Gastrocnemius medialis (tissue), 4 donors: ENCODE data around the gene SETD1A.

ENCODE experiments used
- CTCF ChIP-seq, 5 experiments: fragments of 450-650 bp in 3 of 5; fragments of 200-600 bp in 2 of 5; sonication (generic) in 2 of 5; IDR thresholded peaks in 4 of 5; conservative IDR thresholded peaks in 1 of 5; 1 replicate in 4 of 5; 2 replicates in 1 of 5; pipeline ENCODE4 v1.5.1; 2016 to 2019; ENCODE audit warnings: antibody characterized with exemption in 5 of 5, mild to moderate bottlenecking in 3 of 5, moderate library complexity in 3 of 5
- POLR2A ChIP-seq, 2 donors: fragments of 450-650 bp; IDR thresholded peaks; one replicate each; pipeline ENCODE4 v1.6.1; 2017; ENCODE audit warnings: antibody characterized with exemption in 2 of 2, mild to moderate bottlenecking in 2 of 2, moderate library complexity in 2 of 2

- TF ChIP-seq CTCF (IDR thresholded peaks at IDR 0.05 in 4 of 5, conservative IDR thresholded peaks at IDR 0.05 in 1 of 5) (no peak), POLR2A (IDR thresholded peaks at IDR 0.05) (no peak)
Measured at GRCh38 chr16:30983289-30983889, 25.8 kb downstream of the SETD1A start.
